Measurements from ENCODE around the gene TEN1.

Gene TEN1

GRCh38 chr17:76022285-76022684 is 43.2 kb downstream of the TEN1 start:
- no peak for DNase-seq (ENCODE audit: insufficient read length)
- no peak for FAIRE-seq
- TF ChIP-seq POLR2A (IDR thresholded peaks at IDR 0.05; ENCODE audit: low read depth, low read length) (no peak), TAF1 (IDR thresholded peaks at IDR 0.05; ENCODE audit: borderline replicate concordance, low read depth, low read length) (no peak)

DNA sequence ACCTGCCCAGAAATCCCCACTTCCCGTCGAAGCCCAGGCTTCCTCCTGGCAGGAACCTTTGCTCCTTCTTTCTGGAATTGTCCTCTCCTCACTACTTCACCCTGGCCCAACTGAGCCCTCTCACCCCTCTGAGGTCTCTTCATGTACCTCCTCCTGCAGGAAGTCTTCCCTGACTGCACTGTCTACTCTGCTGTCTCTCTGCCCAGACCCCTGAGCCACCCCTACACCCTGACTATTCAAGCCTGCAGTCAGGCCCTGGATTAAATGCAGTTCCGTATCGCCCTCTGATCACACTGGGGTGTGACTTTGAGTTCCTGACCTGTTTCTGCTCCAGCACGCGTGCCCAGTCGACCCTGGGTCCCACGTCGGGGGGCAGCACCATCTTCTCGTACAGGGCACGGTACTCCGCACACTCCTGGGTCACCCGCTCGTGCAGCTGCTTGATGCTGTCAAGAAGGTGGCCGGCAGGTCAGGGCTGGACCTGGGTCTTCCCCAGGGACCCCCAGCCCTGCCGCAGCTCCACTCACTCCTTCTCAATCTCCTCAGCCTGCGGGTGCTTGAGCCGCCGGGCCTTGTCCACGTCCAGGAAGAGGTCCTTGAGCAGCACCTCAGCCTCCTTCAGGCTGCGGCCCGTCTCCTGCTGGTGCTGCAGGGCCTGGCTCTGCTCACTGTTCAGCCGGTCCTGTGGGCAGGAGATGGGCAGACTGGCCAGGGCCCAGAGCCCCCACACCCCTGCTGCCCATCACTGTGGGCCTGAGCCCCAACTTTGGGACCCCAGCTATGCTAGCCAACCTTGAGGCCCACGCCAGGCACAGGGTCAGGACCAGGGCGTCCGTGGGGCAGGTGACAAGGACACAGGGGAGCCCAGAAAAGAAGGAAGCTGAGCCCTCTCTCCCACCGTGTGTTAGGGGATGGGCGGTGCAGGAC is 44.2 kb downstream of the TEN1 start:
- no peak for TF ChIP-seq TAF1 (IDR thresholded peaks at IDR 0.05; ENCODE audit: borderline replicate concordance, low read depth, low read length)
- no peak for TF ChIP-seq POLR2A (IDR thresholded peaks at IDR 0.05; ENCODE audit: low read depth, low read length)
- no peak for TF ChIP-seq POLR2AphosphoS5 (IDR thresholded peaks at IDR 0.05; ENCODE audit: low read depth, low read length)
- no peak for DNase-seq (ENCODE audit: insufficient read length)
- FAIRE-seq: no peak

- DNase-seq (ENCODE audit: insufficient read length): no peak
- no peak for TF ChIP-seq POLR2AphosphoS5 (IDR thresholded peaks at IDR 0.05; ENCODE audit: low read depth, low read length)
- no peak for TF ChIP-seq TAF1 (IDR thresholded peaks at IDR 0.05; ENCODE audit: borderline replicate concordance, low read depth, low read length)
- TF ChIP-seq POLR2A (IDR thresholded peaks at IDR 0.05; ENCODE audit: low read depth, low read length): no peak
- FAIRE-seq: no peak
Observed at GRCh38 chr17:76023900-76024237, 44.8 kb downstream of the TEN1 start.

- FAIRE-seq: no peak
- no peak for DNase-seq (ENCODE audit: insufficient read length)
Observed at GRCh38 chr17:76024353-76024752, 45.3 kb downstream of the TEN1 start.

DNA sequence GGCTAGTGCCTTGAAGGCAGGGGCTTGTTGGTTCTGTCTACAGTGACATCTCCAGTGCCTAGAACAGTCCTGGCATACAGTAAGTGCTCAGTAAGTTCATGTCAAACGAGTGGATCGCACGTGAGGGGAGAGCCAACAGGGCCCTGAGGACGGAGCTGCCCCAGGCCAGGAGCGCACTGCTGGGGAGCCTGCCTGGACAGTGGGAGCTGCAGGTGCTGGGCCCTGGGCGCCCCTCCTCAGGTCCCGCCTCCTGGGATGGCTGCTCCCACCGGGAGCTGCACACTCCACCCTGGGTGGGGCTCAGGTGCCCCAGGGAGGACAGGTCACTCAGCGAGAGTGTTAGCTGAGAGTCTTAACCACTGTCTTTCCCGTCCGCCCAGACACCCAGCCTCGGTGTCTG is 46.3 kb downstream of the TEN1 start:
- TF ChIP-seq POLR2A (IDR thresholded peaks at IDR 0.05; ENCODE audit: low read depth, low read length): no peak
- TF ChIP-seq TAF1 (IDR thresholded peaks at IDR 0.05; ENCODE audit: borderline replicate concordance, low read depth, low read length): no peak
- DNase-seq (ENCODE audit: insufficient read length) (no peak), FAIRE-seq (no peak)

More at GRCh38 chr17:76024353-76024752, 45.3 kb downstream of the TEN1 start:
- TF ChIP-seq POLR2A (IDR thresholded peaks at IDR 0.05; ENCODE audit: low read depth, low read length) (no peak), POLR2AphosphoS5 (IDR thresholded peaks at IDR 0.05; ENCODE audit: low read depth, low read length) (no peak), TAF1 (IDR thresholded peaks at IDR 0.05; ENCODE audit: borderline replicate concordance, low read depth, low read length) (no peak)

GRCh38 chr17:76026714-76027158 is 47.7 kb downstream of the TEN1 start:
- no peak for TF ChIP-seq TAF1 (IDR thresholded peaks at IDR 0.05; ENCODE audit: borderline replicate concordance, low read depth, low read length)
- TF ChIP-seq POLR2A (IDR thresholded peaks at IDR 0.05; ENCODE audit: low read depth, low read length): no peak
- TF ChIP-seq POLR2AphosphoS5 (IDR thresholded peaks at IDR 0.05; ENCODE audit: low read depth, low read length): no peak
- FAIRE-seq: no peak
- no peak for DNase-seq (ENCODE audit: insufficient read length)

DNA sequence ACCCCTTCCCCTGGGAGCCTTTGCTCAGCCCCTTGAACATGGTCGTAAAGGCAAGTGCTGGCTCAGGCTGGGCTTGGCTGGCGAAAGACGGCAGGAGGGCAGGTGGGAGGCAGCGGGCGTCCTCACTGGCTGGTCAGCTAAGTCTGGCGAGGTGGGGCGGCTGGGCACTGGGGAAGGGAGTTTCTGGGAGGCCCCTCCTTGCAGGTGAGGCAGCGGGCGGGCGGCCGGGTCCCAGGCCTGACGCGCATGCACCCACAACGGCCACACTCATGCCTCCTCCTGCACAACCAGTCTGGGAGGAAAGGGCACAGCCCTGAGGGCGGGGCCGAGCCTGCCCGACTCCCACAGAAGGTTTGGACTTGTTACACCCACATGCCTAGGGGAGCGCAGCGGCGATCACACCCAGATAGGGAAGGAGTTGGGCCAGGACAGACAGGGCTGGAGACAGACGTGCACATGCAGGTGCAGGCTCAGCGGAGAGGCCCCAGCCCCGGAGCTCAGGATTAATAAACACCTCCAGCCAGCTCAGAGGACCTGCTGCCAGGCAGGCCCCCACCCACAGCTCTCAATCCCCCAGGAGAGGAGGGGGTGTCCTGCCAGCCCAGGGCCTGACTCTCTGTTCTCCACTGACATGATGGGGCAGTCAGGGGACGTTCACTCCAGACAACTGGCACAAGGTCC is 48.3 kb downstream of the TEN1 start, which contains the start of gene EVPL:
Gene EVPL (minus strand): TSS at position 148 of the 681 bp plus-strand sequence. CDS start 108 bp downstream, at position 40.
- no peak for TF ChIP-seq POLR2AphosphoS5 (IDR thresholded peaks at IDR 0.05; ENCODE audit: low read depth, low read length)
- no peak for TF ChIP-seq POLR2A (IDR thresholded peaks at IDR 0.05; ENCODE audit: low read depth, low read length)
- TF ChIP-seq TAF1 (IDR thresholded peaks at IDR 0.05; ENCODE audit: borderline replicate concordance, low read depth, low read length): no peak
- FAIRE-seq (no peak), DNase-seq (ENCODE audit: insufficient read length) (no peak)

DNA sequence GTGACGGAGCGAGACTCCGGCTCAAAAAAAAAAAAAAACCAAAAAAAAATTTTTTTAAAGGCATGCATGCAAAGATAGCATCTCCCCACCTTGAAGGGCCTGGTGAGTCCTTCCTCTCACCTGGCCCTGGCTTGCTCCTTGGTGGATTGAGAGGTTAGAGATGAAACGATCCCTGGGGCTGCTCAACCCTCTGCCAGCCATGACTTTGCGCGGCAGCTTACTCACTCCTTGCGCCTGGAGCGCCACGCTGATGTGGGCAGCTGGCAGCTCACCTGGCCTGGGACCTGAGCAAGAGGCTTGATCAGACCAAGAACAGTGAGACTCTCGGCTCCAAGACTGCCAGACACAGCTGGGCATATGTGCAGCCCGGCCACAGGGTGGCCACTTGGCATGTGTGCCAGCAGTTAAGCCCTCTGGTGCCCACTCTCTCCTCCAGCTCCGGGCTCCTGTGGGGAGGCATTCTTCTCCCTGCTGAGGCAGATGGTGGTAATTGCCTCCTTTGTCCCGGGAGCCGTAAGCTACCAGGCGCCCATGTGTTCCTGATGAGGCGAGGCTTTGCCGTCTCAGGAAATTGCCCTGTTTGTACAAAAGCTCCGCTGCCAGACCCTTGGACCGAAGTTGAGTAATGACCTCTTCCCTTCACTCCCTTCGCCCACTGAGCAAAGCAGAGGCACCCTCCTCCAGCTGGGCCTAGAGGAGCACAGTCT is 53.2 kb downstream of the TEN1 start:
- FAIRE-seq (no peak), DNase-seq (ENCODE audit: insufficient read length) (no peak)
- TF ChIP-seq TAF1 (IDR thresholded peaks at IDR 0.05; ENCODE audit: borderline replicate concordance, low read depth, low read length) (no peak), POLR2A (IDR thresholded peaks at IDR 0.05; ENCODE audit: low read depth, low read length) (no peak), POLR2AphosphoS5 (IDR thresholded peaks at IDR 0.05; ENCODE audit: low read depth, low read length) (no peak)

- no peak for DNase-seq (ENCODE audit: insufficient read length)
- TF ChIP-seq TAF1 (IDR thresholded peaks at IDR 0.05; ENCODE audit: borderline replicate concordance, low read depth, low read length) (no peak), POLR2AphosphoS5 (IDR thresholded peaks at IDR 0.05; ENCODE audit: low read depth, low read length) (no peak), POLR2A (IDR thresholded peaks at IDR 0.05; ENCODE audit: low read depth, low read length) (no peak)
- FAIRE-seq: no peak
Observed at GRCh38 chr17:76032780-76033108, 53.7 kb downstream of the TEN1 start.

DNA sequence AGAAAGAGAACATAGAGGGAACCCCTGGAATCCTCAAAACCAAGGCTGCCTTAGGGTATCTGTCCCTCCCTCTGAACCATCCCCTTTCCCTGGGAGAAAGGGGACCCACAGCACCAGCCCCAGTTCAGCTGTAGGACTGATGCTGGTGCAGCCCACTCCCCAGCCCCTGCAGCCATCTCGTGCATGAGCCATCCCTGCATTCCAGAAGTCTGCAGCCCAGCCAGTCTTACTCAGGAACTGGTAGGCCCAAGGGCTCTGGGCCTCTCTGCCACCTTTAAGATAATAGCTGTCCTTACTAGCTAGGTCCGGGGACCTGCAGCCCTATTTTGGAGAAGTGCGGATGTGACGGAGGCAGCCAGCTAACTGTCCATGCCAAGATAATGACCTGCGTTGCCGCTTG is 54.1 kb downstream of the TEN1 start:
- TF ChIP-seq POLR2AphosphoS5 (IDR thresholded peaks at IDR 0.05; ENCODE audit: low read depth, low read length): no peak
- no peak for TF ChIP-seq TAF1 (IDR thresholded peaks at IDR 0.05; ENCODE audit: borderline replicate concordance, low read depth, low read length)
- TF ChIP-seq POLR2A (IDR thresholded peaks at IDR 0.05; ENCODE audit: low read depth, low read length): no peak
- no peak for FAIRE-seq
- no peak for DNase-seq (ENCODE audit: insufficient read length)

All from GM12892 (cell line).